NCI-H82 (cell line): ENCODE results near the gene TBC1D5.

Experiments
- DNase-seq: peaks from one replicate; lab custom pipeline; 2025; lab: John Stamatoyannopoulos, UW

The TBC1D5 gene

DNA sequence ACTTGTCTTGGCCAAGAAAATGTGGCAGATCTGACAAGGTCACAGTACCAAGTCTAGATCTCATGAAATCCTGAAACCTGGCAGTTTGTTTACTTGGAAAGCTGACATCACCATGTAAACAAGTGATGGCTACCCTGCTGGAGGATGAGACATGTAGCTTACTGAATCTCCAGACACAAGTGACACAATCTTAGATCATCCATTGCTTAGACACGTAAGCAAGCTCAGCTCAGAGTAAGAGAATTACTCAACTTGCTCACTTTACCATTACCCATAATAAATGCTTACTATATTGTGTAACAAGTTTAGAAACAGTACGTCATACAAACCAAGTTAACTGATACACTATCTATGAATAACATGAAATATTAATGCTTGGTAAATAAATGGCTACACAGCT lies 263.8 kb downstream of the TBC1D5 start:
- DNase-seq: no peak

GRCh38 chr3:17473761-17474160 lies 268.7 kb downstream of the TBC1D5 start:
- no peak for DNase-seq

GRCh38 chr3:17469954-17470353 lies 272.5 kb downstream of the TBC1D5 start:
- DNase-seq: no peak

DNA sequence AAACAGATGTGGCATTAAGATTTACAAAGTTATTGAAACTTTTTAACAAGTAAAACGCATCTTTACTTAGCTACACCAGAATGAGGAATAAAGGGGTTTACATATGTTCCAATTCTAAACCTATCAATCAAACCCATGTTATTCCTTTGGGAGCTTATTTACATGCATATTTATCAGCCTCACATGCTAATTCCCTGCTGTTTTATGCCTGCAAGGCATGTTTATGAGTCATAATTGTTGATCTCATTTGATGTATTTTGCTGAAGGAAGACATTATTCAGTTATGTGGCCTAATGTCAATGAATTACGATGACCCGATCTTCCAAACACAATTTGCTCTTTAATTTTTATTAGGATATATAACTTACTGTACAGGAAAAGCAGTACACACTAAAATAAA lies 272.9 kb downstream of the TBC1D5 start:
- DNase-seq: no peak

DNA sequence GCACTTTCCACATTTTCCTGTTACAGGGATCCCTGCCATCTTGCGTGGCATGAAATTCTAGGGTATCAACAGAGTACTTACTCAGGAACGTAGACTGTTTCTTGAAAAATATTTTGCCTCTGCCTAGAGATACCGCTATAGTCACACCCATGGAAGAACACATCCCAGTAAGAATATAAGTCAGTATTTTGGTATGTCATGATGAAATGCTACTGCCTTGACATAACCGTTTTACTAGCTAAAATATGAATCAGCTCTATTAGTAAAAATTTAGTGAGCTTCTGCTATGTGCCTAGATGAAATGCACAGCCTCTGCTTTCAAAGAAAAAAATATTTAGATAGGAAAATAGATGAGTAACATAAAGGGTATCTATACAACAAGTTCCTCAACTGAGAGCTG lies 276.4 kb downstream of the TBC1D5 start:
- no peak for DNase-seq

- no peak for DNase-seq
Measured at GRCh38 chr3:17459470-17459993, 282.9 kb downstream of the TBC1D5 start.

- DNase-seq: no peak
Measured at GRCh38 chr3:17456650-17457049, 285.8 kb downstream of the TBC1D5 start.

DNA sequence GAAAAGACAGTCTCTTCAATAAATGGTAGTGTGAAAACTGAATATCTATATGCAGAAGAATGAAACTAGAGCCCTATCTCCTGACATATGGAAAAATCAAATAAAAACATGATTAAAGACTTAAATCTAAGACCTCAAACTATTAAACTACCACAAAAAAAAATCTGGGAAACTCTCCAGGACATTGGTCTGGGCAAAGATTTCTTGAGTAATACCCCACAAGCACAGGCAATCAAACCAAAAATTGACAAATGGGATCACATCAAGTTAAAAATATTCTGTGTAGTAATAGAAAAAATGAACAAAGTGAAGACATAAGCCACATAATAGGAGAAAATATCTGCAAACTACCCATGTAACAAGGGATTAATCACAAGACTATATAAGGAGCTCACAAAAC lies 286.4 kb downstream of the TBC1D5 start:
- DNase-seq: no peak

DNA sequence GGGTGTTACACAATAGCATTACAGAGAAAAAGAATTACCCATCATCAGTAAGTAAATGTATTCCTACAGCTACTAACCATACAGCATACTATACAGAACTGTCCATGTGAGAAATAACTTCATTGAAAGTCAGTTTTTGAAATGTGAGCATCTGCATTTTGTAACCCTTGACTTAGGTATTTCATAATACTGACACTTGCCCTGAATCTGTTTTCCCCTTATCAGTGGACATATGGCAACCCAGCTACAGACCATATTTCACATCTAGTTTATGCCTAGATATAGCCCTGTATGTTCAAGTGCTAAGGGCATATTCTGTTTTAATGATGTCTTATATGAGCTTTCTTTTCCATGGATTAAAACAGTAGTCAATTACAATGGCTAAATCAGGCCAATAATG lies 297.6 kb downstream of the TBC1D5 start:
- DNase-seq: no peak

DNA sequence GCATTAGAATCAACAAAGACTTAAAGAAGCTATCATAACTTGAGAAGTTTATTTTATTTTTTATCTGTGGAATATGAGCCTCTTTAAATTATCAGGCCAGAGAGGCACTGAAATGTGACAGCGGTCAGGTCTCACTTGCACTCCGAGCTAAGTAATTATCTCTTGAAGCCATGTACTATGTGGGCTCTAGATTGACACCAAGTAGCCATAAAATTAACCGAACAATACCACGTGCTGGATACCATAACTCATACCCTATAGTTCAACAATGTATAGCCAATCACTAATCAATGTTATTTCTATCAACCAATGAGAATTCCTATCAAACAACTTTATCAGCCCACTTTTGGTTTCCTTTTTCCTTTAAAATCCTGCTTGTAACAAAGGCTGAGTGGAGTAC lies 299.3 kb downstream of the TBC1D5 start:
- no peak for DNase-seq

DNA sequence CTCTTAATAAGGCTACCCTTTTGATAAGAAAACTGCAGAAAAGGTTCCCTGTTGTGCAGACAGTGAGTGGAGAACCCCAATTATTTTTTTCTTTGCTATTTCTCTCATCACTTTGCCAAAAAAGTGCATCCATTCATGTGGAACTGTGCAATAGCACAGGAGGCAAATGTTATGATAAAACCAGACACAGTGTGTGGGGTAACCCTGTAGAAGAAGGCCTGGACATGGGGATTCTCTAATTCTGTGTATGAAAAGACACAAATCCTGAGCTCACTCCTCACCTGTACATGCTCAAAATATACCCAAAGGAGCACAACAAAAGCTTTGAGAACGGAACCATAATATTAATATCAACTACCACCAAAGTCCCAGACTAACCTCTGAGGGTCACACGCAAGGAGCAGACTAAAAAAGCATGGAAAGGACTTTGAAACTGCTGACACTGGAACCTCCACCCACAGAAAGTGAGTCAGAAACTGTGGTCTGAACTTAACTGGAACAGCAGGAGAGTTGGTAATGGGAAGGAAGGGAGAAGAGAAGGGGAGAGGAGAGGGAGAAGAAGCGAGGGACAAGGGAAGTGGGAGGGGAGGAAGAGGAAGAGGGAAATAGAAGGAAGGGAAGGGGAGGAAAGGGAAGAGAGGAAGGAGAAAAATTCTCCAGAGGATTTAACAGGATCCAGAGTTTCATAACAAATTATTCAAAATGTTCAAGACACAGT lies 299.9 kb downstream of the TBC1D5 start:
- DNase-seq: no peak

GRCh38 chr3:17433876-17434275 lies 308.6 kb downstream of the TBC1D5 start:
- DNase-seq: no peak

DNA sequence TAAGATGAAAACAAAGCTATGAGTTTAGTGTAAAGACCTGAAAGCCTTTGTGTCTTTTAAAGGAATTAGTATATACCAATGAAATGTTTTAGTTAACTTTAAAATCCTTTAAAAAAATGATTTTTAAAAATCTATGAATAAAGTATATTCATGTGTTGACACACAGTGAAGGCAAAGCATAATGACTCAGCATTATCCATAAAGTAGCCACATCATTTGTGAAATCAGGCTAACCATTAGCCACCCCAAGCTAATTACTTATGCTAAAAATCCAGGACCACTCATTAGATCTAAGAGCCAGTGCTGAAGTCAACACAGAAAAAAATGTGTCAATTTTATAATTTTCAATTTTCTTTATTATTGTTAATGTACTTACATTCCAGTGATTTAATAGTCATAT lies 310.2 kb downstream of the TBC1D5 start:
- DNase-seq: no peak

DNA sequence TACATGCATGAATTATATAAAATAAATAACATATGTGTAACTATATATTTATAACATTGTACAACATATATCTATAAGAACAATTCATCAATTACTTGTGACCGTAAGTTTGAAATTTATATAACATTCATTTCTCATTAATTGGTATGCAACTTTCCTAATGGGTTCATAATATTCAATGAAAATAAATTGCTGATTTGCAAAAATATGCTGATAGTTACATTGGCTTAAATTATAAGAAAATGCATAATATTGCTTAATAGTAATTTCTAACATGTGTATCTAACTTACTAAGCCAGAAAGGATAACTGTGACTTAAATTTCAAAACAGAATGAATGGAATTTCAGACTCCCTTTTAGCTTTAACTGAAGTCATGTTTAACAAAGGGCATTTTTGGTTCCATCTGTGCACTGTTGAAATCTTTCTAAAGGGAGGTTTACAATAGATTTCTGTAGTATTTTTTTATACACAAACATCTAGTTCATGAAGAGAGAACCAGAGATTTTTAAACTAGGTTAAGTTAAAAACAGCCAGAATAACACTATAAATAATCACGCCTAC lies 310.9 kb downstream of the TBC1D5 start:
- DNase-seq: no peak

DNA sequence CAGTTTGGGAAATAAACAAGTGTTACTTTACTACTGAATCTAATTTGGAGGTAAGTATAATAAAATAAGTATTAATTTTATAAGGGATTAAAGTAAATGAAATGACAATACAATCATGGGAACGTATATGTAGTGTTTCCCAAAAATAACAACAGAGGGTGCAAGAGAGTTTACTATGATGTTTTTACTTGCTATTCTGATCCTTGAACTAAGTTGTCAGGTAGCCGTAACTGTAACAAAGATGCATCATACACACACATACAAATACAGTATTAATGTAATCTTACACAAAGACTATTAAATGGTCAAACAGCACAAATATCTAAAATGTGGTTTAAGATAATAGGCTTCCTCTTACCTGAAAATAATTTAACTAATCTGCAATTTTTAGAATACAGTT lies 311.4 kb downstream of the TBC1D5 start:
- peak; percentile 45 for DNase-seq

GRCh38 chr3:17430582-17430981 lies 311.8 kb downstream of the TBC1D5 start:
- no peak for DNase-seq

DNA sequence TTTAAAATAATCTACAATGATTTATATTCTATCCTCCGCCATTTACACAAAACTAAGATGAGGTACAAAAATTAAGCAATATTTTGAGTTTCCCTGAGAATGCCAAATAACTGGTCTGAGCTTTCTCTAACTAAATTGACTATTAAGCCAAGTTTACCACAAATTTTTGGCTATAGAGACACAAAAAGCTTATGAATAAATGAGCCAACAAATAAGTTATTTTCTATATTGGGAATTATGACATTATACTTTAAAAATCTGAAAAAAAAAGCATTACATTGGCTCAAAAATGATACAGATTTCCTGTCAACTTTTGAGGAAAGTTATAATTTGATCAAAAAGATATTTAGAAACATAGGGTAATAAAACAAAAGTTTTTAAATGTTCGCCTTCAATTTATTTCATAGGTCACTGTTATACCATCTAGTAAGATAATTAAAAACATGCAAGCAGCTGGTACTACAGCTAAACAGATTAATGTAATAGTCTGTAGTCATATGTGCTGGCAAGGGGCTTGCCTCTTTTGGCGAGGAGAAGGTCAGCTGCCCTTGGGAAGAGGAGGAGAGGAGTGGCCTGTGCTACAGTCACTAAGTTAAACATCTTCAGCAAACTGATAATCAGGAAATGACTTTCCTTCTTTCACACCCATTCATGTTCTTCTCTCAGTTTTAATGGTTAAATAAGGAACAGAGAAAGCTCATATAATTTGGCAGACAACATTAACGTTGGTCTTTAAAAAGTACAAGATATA lies 318.5 kb downstream of the TBC1D5 start:
- peak; percentile 91 for DNase-seq

DNA sequence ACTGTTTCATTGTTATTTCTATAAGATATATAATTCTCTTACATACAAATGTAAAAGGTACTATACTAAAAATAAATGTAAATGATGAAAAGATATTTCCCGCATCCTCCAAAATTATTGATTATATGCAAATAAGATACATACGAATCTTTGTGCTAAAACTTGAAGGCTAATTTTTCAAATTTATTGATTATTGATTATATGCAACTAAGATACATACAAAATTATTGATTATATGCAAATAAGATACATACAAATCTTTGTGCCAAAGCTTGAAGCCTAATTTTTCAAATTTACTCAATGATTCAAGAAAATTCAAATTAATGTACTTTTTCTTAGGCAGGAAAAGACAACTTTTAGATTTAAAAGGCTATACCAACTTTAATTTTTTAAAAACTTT lies 319.8 kb downstream of the TBC1D5 start:
- no peak for DNase-seq

DNA sequence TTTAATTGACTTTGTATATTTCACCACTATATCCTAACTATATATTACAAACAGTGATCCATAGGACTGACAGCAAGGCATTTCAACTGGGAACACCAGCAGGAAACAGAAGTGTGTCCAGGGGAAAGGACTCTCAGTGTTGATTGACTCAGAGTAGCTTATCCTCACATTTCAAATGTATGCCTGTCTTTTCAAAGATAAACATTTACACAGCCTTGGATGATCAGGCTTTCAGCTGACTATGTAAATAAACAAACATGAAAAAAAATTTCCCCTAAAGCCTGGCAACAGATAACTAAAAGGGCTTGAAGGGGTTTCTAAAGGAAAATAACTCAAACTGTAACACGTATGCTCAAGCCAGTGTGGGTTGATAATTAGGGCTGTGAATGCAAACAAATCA lies 321.8 kb downstream of the TBC1D5 start:
- DNase-seq: no peak

DNA sequence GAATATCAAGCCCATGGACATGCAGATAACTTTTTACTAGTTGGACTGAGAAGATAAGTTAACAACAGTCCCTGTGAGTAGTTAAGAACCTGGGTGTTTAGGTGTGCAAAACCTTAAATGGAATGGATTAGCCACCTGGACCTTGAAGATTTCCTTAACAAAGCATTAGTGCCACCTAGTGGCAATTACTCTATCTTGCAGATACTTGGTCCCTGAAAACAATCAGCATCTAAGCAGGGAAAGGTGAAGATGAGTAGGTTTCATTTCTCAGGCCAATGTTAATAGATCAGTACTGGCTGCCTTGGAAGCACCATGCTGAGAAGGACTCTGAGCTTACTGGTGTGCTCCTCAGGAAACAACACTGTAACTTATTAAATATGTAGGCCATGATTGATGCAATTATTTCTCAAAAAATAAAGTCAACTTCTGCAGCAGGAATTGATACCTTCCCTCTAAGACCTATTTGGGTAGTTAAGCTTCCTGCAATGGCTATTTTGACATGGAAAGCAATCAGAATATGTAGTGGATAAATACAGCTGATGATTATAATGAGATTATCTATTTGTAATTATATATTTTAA lies 329.4 kb downstream of the TBC1D5 start:
- peak; percentile 89 for DNase-seq

DNA sequence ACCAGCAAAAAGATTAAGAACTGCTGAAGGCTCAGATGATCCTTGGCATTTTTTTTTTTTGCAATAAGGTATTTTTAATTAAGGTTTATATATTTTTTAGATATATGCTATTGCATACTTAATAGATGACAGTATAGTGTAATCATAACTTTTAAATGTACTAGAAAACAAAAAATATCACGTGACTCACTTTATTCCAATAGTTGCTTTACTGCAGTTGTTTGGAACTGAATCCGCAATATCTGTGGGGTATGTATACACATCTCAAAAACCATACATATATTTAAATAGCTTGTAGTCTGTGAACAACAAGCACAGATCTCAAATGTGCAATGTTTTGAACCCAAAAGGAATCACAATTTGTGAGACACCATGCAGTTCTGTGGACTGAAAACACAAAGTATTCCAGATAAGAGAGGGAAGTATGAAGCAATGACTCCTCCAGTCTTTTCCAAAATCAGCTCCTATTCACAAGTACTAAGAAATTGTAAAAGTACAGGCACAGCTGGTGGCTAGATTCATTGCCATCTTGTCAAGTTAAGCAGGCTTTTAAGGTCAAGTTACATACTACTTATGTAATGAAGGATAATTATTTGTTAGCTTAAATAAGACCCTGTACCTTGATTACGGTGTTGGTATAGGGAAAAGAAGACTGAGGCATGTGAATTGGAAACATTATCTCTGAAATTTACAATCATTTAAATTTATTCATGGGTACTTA lies 331.1 kb downstream of the TBC1D5 start:
- peak; percentile 84 for DNase-seq

DNA sequence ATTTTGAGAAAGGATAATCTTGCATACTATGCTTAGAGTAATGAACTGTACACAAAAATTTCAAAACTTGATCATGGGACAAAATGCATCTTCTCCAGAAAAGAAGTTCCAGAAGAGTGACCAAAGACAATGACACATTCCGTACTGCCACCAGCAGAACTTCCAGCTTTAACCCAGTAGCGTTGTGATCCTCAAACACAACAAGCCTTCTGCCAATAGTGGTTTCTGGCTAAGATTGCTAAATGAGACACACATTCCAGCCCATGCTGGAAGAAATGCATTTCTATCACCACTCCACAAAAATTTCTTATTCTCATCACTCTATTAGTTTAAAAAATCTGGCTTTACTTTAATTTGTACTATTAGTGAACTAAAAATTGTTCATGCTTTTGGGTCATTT lies 334.9 kb downstream of the TBC1D5 start:
- no peak for DNase-seq
